HepG2 (cell line): Measurements from ENCODE around the gene HTR3B.

Source experiments
- CREB1 ChIP-seq, 2 experiments: fragments of 450-650 bp in 1 of 2; IDR thresholded peaks; 2 replicates each; pipeline ENCODE4 v1.6.1; 2016 to 2017; ENCODE audit warnings: control low read depth in 1 of 2, mild to moderate bottlenecking in 1 of 2, missing compliant biosample characterization in 1 of 2, missing genetic modification characterization in 1 of 2
- NFATC3 ChIP-seq: sonication (generic); formaldehyde crosslinking; IDR thresholded peaks from 2 replicates; pipeline ENCODE4 v1.5.1; 2020; ENCODE audit warnings: mild to moderate bottlenecking, missing genetic modification reagents
- POLR2A ChIP-seq, 2 experiments: IDR thresholded peaks; 2 replicates each; pipeline ENCODE4 v1.6.1; 2011; ENCODE audit warnings: low read depth in 2 of 2, low read length in 2 of 2, mild to moderate bottlenecking in 1 of 2, moderate library complexity in 1 of 2; ENCODE audit not compliant: insufficient read depth in 1 of 2
- POLR2AphosphoS5 ChIP-seq: IDR thresholded peaks from 2 replicates; pipeline ENCODE4 v1.6.1; 2012; ENCODE audit warnings: low read depth, low read length

GRCh38 chr11:113952070-113952469 lies 47.5 kb downstream of the HTR3B start:
- TF ChIP-seq NFATC3 (CRISPR knock-in tag) (no peak), CREB1 (IDR thresholded peaks at IDR 0.05) (no peak), CREB1 (CRISPR knock-in tag; IDR thresholded peaks at IDR 0.05) (no peak), POLR2AphosphoS5 (no peak), POLR2A (IDR thresholded peaks at IDR 0.05; ENCODE audit: insufficient read depth in 1 of 2, low read depth in 2 of 2, low read length in 2 of 2) (no peak)
